ENCODE measurements around the gene TAAR9.

DNA sequence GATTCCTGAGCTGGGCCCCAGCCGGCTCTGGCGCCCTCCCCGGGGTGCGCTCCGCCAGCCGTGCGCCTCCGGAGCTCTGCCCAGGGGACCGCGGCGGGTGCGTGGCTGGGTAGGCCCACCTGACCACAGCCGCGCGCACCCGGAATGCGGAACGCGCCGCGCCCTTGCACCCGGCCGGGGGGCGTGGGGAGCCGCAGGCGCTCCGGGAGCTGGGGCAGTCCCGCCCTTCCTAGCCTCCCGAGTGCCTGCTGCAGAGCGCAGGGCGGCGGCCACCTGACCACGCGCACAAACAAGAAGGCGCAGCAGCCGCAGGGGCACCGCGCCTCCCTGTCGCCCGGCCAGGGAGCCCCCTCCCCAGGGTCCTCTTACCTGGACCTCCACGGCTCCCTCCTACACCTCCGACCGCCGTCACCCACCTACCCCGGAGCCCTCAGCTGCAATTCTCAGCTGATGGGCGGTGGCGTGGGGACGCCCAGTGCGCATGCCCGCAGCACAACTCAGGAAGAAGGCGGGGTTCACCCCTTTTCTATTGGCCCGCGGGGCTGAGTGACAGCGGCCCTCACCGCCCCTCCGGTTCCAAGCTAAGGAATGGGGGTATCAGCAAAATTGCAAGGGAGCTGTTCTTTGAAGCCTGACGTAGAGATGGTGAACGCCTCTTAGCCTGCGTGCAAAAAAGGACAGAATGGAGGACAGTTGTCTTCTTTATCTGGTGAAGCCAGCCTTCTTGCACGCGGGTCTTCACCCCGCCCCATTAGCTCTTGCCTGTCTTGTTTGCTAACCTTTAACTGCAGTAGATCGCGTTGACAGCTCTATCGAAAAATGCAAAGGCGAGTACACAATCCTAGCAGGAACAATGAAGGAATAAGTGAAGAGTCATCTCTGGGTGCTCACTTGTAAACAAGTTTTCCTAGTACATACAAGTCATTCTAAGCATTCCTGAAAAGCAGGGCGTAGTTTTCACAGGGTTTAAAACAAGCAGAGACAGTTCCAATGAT, 25.1 kb upstream of the TAAR9 start, which contains the start of gene STX7:
- TF ChIP-seq, protein P1, sequence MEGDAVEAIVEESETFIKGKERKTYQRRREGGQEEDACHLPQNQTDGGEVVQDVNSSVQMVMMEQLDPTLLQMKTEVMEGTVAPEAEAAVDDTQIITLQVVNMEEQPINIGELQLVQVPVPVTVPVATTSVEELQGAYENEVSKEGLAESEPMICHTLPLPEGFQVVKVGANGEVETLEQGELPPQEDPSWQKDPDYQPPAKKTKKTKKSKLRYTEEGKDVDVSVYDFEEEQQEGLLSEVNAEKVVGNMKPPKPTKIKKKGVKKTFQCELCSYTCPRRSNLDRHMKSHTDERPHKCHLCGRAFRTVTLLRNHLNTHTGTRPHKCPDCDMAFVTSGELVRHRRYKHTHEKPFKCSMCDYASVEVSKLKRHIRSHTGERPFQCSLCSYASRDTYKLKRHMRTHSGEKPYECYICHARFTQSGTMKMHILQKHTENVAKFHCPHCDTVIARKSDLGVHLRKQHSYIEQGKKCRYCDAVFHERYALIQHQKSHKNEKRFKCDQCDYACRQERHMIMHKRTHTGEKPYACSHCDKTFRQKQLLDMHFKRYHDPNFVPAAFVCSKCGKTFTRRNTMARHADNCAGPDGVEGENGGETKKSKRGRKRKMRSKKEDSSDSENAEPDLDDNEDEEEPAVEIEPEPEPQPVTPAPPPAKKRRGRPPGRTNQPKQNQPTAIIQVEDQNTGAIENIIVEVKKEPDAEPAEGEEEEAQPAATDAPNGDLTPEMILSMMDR (IDR thresholded peaks at IDR 0.05), result no peak
- TF ChIP-seq POLR2A (IDR thresholded peaks at IDR 0.05) (peak in 1 of 2 donors; percentile 70), POLR2AphosphoS5 (IDR thresholded peaks at IDR 0.05; ENCODE audit: insufficient read depth in 1 of 2, low read depth in 1 of 2) (peak; percentile 78 to 96)

All from vagina (tissue), 2 donors.